NCI-H1105 (cell line): ENCODE data around the gene COL8A1.

Experiments used
- DNase-seq: peaks from one replicate; lab custom pipeline; 2025; lab: John Stamatoyannopoulos, UW

Gene COL8A1

DNA sequence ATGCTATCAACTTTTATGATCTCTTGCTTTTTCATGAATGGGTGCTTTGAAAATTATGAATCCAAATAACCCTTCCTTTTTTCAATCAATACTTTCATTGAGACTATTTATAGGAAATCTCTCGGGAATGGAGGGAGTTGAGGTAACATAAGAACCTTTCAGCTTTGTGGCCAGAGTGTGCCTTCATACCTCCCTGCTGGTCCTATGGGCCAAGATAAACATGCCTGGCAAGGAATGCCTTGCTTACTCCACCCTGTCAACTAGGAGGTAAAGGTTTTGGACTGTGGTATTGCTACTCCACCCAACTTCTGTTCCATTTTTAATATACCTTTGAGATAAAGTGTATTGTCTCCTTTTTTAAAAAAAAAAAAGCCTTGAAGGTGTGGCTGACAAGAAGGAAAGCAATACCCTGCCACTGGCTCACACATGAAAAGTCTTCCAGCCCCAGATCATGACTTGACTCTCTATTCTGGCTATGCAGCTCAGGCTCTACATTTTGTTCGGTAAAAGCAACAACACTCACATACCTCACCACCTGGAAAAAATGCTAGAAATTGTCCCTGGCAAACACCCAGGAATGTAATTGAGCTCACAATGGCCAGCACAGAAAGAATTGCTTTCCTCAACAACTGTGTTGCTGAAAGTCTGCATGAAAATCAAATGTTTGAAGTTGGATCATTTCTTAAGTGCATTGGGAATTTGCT lies 35.8 kb downstream of the COL8A1 start:
- peak; percentile 25 for DNase-seq

DNA sequence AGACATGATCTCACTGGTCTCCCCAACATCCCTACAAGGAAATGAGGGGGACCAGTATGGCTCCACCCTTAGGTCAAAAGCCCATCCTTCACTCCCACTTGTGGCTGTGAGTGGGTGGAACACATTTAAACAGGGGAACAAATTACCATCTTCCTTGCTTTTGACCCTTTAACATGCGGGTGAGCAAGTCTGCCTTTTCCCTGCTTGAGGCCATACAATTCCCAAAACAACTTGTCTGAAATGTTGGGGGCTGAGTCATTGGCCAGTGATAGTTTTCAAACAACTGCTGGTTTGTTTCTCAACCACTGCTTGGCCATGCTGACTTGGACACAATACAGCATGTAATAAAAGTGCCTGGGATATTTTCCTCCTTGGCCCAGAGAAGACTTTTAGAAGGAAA lies 39.6 kb downstream of the COL8A1 start:
- no peak for DNase-seq

DNA sequence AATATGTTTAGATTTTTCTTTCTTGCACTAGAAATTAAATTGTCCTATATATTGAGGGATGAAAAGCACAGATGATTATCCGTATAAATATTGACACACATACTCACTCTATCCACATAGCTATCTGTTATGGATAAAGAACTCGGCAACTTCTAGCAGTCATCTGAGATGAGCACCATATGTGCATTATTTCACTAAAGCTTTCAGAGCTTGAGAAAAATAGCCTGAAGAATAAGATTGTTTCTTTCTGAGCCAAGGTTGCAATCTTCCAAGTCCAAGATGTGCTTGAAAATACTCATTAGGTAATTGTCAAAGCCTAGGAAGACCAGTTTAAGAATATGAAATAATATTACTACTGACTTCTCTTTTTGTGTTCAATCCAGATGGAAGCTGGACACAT lies 40.5 kb downstream of the COL8A1 start:
- no peak for DNase-seq

DNA sequence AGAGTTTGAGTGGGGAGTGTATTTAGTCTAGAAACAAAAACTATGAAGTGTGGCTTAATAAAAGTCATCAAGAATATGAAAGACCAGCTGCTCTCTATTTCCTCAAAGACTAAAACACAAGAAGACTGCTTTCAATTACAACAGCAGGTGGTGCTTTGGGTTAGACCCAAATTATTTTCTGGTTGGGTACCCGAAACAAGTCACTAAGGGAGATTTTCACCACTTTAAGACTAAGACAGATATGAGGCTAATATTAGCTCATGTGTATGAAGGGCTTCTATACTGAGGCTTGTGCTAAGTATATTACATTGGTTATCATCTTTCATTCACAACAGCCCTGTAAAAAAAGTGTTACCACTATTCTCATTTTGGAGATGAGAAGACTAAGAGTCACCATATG lies 43.1 kb downstream of the COL8A1 start:
- DNase-seq, result no peak

DNA sequence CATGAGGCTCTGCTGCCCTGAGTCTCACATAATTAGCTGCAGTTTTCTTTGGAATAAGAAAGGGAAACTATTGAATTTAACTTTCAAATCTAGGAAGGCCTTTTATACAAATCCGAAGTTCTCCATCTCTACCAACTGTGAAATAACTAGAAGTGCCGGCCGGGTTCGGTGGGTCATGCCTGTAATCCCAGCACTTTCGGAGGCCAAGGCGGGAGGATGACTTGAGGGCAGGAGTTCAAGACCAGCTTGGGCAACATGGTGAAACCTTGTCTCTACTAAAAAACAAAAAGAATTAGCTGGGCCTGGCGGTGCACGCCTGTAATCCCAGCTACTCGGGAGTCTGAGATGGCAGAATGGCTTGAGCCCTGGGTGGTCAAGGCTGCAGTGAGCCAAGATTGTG lies 43.6 kb downstream of the COL8A1 start:
- no peak for DNase-seq

DNA sequence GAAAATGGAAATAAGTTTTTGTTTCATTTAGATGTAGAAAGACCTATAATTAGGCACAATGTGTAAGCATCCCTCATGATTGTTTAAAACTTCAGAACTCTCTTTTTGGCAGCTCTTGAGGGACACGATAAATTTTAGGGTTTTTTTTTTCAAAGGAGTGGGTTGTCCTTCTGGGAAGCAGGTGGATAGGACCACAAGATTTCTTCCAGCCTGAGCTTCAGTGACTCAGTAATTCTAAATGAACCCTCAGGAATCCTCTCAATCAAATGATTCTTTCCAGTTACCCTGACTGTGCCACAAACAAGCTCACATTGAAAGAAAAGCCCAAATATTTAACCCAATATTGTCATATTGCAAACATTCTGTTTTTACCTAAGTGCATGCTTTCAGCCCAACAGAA lies 45.1 kb downstream of the COL8A1 start:
- no peak for DNase-seq

DNA sequence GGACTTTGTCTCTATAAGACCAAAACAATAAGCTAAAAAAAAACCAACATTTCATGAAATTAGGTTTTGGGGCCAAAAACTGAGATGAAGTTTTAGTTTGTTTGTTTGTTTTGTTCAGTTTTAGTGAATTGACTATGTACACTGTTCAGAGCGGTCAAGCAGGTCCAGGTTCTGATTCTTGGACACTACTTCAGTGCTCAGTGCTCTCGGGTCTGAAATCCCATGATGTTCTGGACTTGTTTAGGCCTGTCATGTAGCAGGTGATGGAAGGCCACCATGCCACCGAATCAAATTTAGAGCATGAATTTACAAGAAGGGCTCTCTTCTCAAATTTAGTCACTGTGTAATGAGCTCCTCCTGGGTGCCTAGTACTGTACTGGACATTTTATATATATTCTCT lies 45.5 kb downstream of the COL8A1 start:
- no peak for DNase-seq

DNA sequence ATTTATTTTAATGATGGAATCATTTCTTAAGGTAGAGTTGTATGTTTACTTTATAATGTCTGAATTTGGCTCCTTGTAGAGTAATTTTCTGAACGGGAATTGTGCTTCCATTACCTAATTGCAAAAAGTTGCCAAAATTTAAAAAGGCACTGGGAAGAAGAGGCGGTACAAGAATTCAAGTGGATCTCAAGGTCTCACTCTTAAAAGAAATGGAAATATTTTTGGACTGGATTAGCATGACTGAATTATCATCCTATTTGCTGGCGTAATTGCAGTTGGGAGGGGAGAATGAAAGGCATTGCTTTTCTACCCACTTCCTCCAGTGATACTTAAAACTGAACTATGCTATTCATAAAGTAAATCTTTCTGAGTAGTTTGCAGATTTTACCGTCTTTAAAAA lies 46.2 kb downstream of the COL8A1 start:
- no peak for DNase-seq

DNA sequence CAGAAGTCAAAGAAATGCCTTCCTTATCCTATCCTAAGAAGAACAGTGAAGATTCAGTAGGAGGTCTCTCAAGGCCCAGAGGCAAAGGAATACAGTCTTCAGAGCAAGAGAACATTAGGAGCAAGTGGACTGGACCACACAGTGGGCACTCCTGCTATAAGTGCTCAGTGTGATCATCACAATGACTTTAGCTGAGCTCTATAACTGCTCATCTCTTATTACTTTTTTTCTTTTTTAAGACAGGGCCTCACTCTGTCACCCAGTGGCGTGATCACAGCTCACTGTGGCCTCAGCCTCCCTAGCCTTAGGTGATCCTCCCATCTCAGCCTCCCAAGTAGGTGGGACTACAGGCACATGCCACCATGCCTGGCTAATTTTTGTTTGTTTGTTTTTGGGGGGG lies 48.1 kb downstream of the COL8A1 start:
- DNase-seq, result no peak

DNA sequence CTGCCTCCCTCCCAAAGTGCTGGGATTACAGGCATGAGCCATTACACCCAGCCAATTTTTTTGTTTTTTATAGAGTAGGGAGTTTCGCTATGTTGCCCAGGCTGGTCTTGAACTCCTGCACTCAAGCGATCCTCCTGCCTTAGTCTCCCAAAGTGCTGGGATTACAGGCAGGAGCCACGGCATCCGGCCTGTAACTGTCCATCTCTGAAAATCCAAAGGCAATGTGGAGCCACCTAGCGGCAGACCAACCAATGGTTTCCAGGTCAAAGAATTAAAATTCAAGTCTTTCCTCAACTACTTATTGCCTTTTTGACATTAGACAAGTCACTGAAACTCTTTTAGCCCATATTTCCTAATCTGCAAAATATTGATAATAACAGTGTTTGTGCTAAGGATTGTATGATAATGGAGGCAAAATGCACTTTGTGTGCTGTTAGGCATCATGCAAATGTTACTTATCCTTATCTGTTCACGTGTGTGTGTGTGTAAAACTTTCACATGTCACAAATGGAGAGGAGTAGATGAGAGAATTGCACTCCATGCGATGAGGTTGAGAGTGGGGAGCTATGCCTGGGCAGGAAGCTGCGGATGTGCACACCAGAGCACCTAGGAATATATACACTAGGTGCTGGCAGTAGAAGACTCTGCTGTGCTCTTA lies 48.7 kb downstream of the COL8A1 start:
- DNase-seq, result peak; percentile 15

DNA sequence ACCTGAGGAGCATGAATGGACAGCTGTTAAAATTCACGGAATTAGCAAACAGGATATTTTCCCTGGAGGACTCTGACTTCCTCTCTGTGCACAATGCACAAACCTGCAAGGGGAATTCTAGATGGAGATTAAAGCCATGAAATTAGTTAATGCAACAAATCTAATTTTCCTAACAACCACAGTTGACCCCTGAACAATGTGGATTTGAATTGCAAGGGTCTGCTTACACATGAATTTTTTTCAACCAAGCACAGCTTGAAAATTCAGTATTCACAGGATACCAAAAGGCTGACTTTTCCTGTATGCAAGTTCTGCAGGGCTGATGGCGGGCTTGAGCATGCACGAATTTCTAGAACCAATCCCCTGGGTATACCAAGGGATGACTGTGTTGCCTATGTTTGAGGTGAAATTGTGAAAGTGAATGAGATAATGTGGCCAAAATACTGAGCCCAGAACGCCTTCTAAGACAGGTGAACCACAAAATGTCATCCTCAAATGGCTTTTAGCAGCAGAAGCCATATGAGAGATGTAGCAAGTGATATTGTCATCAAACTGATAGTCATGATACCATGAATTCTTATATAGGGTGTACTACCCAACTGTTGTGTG lies 52.5 kb downstream of the COL8A1 start:
- DNase-seq, result no peak

DNA sequence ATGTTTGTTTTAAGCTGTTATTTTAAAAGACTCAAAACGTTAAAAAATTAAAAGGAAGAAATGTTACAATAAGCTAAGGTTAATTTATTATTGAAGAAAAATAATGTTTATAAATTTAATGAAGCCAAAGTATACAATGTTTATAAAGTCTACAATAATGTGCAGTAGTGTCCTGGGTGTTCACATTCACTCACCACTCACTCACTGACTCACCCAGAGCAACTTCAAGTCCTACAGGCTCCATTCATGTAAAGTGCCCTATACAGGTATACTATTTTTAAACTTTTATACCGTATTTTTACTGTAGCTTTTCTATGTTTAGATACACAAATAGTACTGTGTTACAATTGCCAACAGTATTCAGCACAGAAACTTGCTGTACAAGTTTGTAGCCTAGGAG lies 55.2 kb downstream of the COL8A1 start:
- DNase-seq, result no peak

DNA sequence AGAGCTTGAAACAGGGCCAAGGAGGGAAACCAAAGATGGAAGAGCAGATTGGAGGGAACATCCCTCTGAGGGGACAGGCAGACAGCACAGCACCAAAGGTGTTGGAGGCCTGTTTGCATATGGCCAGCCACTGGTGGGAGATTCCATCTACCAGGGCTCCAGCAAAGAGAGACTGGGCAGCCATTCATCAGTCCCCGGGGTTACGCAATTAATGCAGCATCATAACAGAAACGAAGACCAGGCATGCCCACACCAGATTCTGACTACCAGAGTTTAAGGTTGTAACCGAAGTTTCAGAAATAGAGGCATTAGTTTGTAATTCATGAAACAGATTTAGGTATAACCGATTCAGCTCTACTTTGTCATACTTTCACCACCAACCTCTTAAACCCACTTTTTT lies 58.1 kb downstream of the COL8A1 start:
- no peak for DNase-seq

DNA sequence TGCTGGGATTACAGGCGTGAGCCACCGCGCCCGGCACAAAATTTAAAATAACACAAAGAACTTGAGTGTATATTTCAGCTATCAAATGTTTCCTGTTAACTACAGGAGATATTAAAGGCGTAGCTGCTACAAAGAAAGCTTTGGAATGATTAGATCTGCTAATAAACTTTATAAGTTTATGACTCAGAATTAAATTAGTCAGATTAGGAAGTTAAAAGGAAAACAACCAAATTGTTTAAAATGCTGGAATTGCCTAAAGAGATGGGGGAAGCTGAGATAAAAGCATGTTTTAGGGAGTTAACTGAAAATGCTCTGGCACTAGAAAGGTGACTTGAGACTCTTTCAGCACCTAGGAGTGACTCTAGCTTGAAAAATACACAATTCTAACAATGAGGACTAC lies 58.9 kb downstream of the COL8A1 start:
- DNase-seq, result no peak

DNA sequence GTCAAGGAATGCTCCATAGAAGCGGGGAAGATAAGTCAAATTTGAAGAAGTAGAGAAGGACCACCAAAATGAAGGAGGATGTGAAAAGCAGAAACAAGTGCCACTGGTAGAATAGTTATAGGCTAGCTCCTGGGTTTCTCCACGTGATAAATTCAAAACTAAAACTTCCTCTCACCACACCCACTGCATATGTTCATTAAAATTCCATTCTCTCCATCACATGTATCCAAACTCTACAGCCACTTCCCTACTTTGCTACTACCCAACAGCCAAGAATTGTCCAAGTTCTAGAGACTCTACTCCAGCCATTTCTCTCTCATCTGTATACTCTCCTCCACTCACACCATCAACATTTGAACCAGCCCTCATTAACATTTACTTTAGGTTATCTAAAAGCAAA lies 60.5 kb downstream of the COL8A1 start:
- no peak for DNase-seq

DNA sequence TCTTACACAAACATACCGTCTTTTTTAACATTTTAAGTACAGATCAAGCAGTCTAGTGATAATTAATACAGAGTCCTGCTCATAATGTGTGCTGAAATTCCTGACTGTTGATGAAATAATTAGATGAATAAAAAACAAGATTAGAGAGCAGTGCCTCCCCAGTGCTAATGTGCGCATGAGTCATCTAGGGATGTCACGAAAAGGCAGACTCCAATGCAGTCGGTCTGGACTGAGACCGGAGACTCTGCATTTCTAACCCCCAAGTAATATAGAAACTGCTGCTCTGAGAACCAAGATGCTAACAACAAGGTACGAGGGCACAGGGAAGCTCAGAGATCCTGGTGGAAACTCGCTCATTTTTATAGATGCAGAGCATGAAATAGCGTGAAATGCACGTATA lies 61.4 kb downstream of the COL8A1 start:
- no peak for DNase-seq

DNA sequence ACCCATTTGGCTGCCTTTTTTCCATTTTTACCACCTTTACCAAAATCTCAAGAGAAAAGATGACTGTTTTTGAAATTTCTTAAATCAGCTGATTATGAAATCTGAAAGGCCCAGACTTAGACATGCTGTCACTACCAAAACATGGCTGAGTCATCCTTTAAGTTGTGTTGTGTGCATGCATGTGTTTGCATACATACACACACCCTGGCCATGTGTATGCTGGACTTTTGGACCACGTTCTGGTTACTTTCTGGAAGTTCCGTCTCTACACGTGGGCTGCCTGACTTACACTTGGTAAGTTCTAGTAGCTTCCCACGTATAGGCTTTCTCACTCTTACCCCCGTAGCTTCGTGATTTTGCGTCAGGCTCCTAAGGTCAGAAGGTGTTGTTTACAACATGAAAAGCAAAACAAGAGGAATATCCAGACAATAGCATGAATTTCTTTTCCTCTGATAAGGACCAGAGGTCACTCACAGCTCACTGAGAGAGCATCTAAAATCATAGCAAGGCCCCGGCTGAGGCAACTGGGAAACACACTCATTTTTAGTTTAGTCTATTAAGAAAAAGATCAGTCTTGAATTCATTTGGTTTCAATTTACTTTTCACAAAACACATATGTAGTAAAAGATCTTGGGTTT lies 62.4 kb downstream of the COL8A1 start:
- no peak for DNase-seq

DNA sequence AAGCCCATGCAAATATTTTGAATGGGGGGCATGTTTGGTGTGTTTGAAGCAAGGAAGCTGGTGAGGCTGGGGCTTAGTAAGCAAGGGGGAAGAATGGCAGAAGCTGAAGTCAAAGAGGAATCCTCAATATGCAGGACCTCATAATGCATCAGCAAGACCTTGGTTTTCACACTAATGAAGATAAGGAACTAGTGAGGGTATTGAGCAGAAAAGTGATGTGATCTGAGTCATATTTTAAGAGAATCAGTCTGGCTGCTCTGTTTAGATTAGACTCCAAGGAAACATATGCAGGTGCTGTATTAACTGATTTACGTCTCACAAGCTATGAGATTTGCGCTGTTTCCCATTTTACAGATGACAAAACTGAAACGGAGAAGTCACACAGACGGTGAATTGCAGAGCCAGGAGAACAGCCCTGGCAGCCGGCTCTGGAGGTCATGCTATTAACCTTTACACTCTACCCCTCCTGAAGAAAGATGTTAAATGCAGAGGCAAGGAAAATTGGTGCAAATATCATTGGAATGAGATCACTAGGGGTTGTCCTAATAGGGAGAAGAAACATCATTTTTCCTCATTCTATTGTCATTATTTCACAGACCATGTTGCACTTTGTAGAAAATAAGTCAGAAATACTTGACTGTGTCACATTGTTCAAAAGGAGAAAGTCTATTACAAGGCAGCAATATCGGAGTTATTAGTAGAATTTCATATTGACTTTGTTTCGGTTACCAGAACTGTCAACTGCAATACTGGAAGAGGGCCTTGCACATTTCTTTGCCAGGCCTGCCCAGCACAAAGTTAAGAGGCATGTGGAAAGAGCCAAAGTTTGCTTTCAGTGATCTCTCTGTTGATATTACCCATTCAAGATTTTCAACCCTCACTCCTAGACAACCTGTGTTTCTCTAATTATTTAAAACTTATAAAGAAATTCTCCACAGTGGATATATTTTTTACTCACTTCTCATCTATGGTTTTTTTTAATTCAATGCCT lies 64.9 kb downstream of the COL8A1 start:
- no peak for DNase-seq

DNA sequence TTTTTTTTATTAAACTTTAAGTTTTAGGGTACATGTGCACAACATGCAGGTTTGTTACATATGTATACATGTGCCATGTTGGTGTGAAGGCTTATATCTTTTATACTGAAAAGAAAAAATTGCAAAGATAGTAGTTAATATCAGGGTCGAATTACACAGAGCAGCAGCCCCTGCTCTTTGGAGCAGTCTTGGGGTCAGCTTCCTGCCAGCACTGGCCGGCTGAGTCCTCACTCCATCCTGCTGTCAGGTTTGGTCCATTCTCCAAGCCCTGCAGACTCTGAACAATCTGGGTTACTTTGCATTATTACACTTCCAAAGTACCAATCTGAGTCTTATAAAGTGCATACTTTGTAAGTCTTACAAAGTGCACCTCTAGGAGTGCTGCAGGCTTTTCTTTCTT lies 66.0 kb downstream of the COL8A1 start:
- DNase-seq, result no peak

DNA sequence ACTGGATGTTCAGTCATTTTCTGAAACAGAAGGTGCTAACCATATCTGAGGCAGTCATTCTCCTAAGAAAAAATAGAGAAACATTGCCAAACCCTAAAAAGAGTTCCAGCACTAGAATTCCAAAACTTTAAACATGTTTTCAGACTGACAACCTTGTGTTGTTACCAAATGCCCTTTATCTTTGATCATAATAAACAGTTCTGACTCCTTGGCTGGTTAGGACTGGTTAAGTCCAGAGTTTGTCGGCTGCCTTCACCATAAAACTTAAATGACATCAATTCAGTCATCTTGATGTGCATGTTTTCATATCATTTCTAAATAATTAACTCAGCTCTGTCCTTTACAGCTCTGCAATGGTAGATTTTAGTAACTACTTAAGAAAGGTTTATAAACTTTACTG lies 68.0 kb downstream of the COL8A1 start:
- no peak for DNase-seq

DNA sequence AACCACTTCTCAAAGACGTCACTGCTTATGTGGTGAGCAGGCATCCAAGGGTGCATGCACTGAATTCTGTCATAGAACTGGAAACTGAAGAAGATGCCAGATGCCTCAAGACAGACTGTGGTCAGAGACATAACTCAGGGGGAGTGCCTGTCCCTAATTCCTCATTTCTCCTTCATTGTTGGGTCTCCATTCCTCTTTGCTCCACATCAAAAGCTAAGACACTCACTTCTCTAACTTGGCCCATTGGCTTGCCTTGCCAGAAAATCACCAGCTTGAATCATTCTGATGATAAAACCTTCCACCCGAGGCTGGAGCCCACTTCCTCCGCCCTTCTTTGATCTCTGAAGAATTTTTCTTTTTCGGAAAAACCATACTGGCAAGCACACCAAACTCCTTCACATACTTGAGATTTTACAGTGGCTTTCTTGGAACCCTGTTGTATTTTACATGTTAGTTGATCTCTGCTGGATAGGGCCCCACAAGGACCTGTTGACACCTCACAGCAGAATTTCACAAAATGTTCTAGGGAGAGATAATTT lies 69.9 kb downstream of the COL8A1 start:
- no peak for DNase-seq

DNA sequence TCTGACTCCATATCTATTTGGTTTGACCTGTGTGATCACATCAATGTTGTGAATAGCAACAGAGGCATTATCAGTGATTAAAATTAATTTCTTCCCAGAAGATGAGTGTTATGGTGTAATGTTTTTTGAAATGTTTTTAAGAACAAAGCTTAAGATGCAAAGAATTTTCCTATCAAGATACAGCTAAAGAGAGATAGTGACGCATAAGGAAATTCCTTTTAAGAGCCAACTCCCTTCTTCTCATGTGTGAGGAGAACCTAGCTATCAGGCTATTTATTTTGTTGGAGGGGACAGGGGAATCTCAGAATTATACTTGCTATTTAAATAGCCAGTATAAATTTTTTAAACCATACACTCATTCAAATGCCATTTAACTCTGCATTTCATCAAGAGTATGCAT lies 71.3 kb downstream of the COL8A1 start:
- no peak for DNase-seq
